H4 (cell line): Measurements from ENCODE around the gene PHF1. TPM values are rescaled to one million over a fixed set of nuclear protein-coding genes. Genes with fewer than 3 reads are reported as not detected.
"Not testable (repeated sequence)": the region's sequence is repeated elsewhere in the genome, so short reads cannot be mapped to it uniquely, and the experiment has no call there.

Experiments
- DNase-seq: peaks from one replicate; pipeline ENCODE4 v3.0.0-alpha.2; 2015; ENCODE audit warnings: low spot score
- total RNA-seq: library from RNA; depleted of rRNA; stranded (reverse); fragments of >200 nt; shearing (Covaris generic); gene quantifications from 2 replicates; pipeline ENCODE4 v1.2.3, GENCODE V29; 2014

PHF1 gene
- total RNA-seq, 1 experiment from 2014 or later = 20.5 TPM

GRCh38 chr6:33391922-33392594, 18.8 kb upstream of the PHF1 start:
- no peak for DNase-seq

- DNase-seq = no peak
Measured at GRCh38 chr6:33392595-33392948, 18.2 kb upstream of the PHF1 start.

GRCh38 chr6:33392979-33393378, 17.8 kb upstream of the PHF1 start:
- no peak for DNase-seq

GRCh38 chr6:33397541-33397940, 13.3 kb upstream of the PHF1 start:
- no peak for DNase-seq

GRCh38 chr6:33398601-33399000, 12.2 kb upstream of the PHF1 start:
- not testable (repeated sequence) for DNase-seq

- DNase-seq = not testable (repeated sequence)
Measured at GRCh38 chr6:33399881-33400280, 10.9 kb upstream of the PHF1 start.

- no peak for DNase-seq
Measured at GRCh38 chr6:33404884-33405283, 5.9 kb upstream of the PHF1 start.

- DNase-seq = no peak
Measured at GRCh38 chr6:33405386-33405940, 5.4 kb upstream of the PHF1 start.

- DNase-seq = no peak
Measured at GRCh38 chr6:33406126-33406525, 4.7 kb upstream of the PHF1 start.

- no peak for DNase-seq
Measured at GRCh38 chr6:33407132-33407718, 3.6 kb upstream of the PHF1 start.

- DNase-seq = peak; percentile 97
Measured at GRCh38 chr6:33410050-33410710, 634 bp upstream of the PHF1 start.

- DNase-seq = no peak
Measured at GRCh38 chr6:33411632-33412005, 805 bp downstream of the PHF1 start.

GRCh38 chr6:33412140-33413009, 1.6 kb downstream of the PHF1 start:
- no peak for DNase-seq

GRCh38 chr6:33413241-33414120, 2.7 kb downstream of the PHF1 start:
- no peak for DNase-seq

- no peak for DNase-seq
Measured at GRCh38 chr6:33414592-33415271, 3.9 kb downstream of the PHF1 start.

- DNase-seq = no peak
Measured at GRCh38 chr6:33415831-33416230, 5.0 kb downstream of the PHF1 start.

- no peak for DNase-seq
Measured at GRCh38 chr6:33416386-33417127, 5.7 kb downstream of the PHF1 start.

GRCh38 chr6:33417128-33417902, 6.5 kb downstream of the PHF1 start:
- DNase-seq = no peak
